Measurements from ENCODE around the gene SLAMF8. TPM values are rescaled to one million over a fixed set of nuclear protein-coding genes. Genes with fewer than 3 reads are reported as not detected.
A peak's percentile ranks its signal among the peaks of the same experiment; 100 is the strongest.

The SLAMF8 gene
- total RNA-seq, 1 donor = not detected

- DNase-seq (ENCODE audit: low read depth) = no peak
- TF ChIP-seq CTCF (IDR thresholded peaks at IDR 0.05; ENCODE audit: insufficient read depth, low read depth, low read length) = no peak
- no peak overlapping the region for H3K4me3 ChIP-seq (ENCODE audit: low read depth, low read length)
Measured at GRCh38 chr1:159828176-159828575, 1.5 kb downstream of the SLAMF8 start.

- TF ChIP-seq CTCF (IDR thresholded peaks at IDR 0.05; ENCODE audit: insufficient read depth, low read depth, low read length) = no peak
- no peak for DNase-seq (ENCODE audit: low read depth)
- H3K4me3 ChIP-seq (ENCODE audit: low read depth, low read length) = no peak overlapping the region
Measured at GRCh38 chr1:159828581-159829272, 2.1 kb downstream of the SLAMF8 start.

DNA sequence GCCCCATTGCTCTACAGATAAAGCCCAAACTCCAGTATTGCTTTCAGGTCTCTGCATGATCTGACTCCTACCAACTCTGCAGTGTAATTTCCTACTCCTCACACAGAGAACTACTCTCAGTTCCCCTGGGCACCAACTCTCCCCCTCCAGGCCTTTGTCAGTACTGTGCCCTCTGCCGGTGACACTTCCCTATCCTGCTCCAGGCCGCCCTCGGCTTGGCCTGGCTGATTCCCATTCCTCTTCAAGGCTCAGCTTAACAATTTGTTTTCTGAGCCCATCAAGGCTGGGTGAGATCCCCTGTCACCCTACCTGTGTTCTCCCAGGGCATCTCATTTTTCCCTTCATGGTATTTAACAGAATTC is 2.6 kb downstream of the SLAMF8 start:
- TF ChIP-seq CTCF (IDR thresholded peaks at IDR 0.05; ENCODE audit: insufficient read depth, low read depth, low read length) = peak; percentile 27
- no peak overlapping the region for H3K4me3 ChIP-seq (ENCODE audit: low read depth, low read length)
- no peak for DNase-seq (ENCODE audit: low read depth)

GRCh38 chr1:159829822-159830465 is 3.3 kb downstream of the SLAMF8 start:
- no peak for TF ChIP-seq CTCF (IDR thresholded peaks at IDR 0.05; ENCODE audit: insufficient read depth, low read depth, low read length)
- H3K4me3 ChIP-seq (ENCODE audit: low read depth, low read length) = no peak overlapping the region
- peak; percentile 12 for DNase-seq (ENCODE audit: low read depth)

DNA sequence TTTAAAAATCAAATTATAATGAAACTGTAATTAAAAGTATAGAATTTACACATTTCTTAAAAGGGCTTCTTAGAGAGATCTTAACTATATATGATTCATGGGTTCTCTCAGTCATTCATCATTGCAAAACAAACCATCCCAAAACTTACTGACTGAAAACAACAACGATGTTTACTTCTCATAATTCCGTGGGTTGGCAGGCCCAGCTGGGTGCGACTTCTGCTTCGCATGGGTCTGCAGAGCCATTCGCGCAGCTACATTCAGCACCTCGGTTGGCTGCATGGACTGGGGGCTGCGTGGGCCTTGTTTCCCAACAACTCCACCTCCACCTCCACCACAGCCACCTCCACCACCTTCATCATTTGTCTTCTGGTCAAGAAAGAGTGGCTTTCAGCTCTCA is 4.0 kb downstream of the SLAMF8 start:
- TF ChIP-seq CTCF (IDR thresholded peaks at IDR 0.05; ENCODE audit: insufficient read depth, low read depth, low read length) = no peak
- no peak for DNase-seq (ENCODE audit: low read depth)
- no peak overlapping the region for H3K4me3 ChIP-seq (ENCODE audit: low read depth, low read length)

DNA sequence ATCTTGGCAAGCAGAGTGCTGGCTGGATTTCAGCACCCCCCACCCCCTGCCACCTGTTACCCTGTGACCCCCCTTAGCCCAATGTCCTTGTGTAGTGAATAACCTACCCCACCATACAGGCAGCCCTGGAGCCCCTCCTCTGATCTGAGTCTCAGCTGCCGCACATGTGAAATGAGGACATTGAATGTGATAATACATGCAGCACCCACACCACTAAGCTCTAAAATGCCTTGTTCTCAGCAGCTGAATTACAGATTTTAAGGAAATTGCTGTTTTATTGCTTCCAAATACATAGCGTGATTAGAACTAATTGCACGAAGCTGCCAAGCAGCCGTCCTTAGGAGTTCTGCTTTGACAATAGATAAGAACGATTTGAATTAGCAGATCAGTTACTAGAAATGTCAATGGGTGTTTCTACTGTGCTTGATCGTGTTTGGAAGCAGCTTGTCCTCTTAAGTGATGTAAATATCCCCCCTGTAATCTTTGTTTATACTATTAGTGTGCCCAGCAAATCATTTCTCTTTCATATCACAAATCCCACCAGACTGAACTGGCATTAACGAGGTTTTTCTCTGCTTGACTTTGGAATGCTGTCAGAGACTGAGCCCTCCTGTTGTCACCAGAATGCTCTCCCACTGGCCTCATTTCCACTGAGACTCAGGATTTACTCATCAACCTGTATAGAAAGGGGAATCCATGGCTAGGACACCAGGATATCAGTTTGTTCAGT is 4.9 kb downstream of the SLAMF8 start:
- H3K4me3 ChIP-seq (ENCODE audit: low read depth, low read length) = no peak overlapping the region
- no peak for DNase-seq (ENCODE audit: low read depth)
- no peak for TF ChIP-seq CTCF (IDR thresholded peaks at IDR 0.05; ENCODE audit: insufficient read depth, low read depth, low read length)
